Natural killer cell treated with Interleukin-12 subunit alpha and Interleukin-12 subunit beta and Interleukin-15 and Interleukin-18, amount 100 ng/mL, for 72 hours (primary cell): Measurements from ENCODE around the gene CLASP1. TPM values are rescaled to one million over a fixed set of nuclear protein-coding genes. Genes with fewer than 3 reads are reported as not detected.
"Not testable (repeated sequence)": the region's sequence is repeated elsewhere in the genome, so short reads cannot be mapped to it uniquely, and the experiment has no call there.

Experiments
- ATAC-seq, 2 donors: fragments of 150-1000 bp; cut with Tn5 transposase in 1 of 2; sonication (Bioruptor Pico), chemical (Tn5 transposase) in 1 of 2; 2 replicates each; pipeline ENCODE4 v1.10.0; 2021
- DNase-seq: peaks from one replicate; pipeline ENCODE4 v3.0.0; 2022; ENCODE audit warnings: low spot score
- H3K27ac Mint-ChIP-seq, 2 donors: 1 replicate in 1 of 2; 2 replicates in 1 of 2; pipeline ENCODE4 v1.8.0; 2022; ENCODE audit warnings: mixed read lengths in 2 of 2, mild to moderate bottlenecking in 1 of 2, moderate library complexity in 1 of 2
- H3K27me3 Mint-ChIP-seq, 2 donors: 1 replicate in 1 of 2; 2 replicates in 1 of 2; pipeline ENCODE4 v1.8.0; 2022; ENCODE audit warnings: mixed read lengths in 2 of 2
- H3K36me3 Mint-ChIP-seq: one replicate; pipeline ENCODE4 v1.8.0; 2022; ENCODE audit warnings: mixed read lengths
- H3K4me1 Mint-ChIP-seq, 2 donors: 1 replicate in 1 of 2; 2 replicates in 1 of 2; pipeline ENCODE4 v1.8.0; 2022; ENCODE audit warnings: low read depth in 2 of 2, mixed read lengths in 2 of 2, mild to moderate bottlenecking in 1 of 2
- H3K4me3 Mint-ChIP-seq: one replicate; pipeline ENCODE4 v1.8.0; 2022; ENCODE audit warnings: mixed read lengths
- H3K9me3 Mint-ChIP-seq: 2 replicates; pipeline ENCODE4 v1.8.0; 2022; ENCODE audit warnings: mixed read lengths
- total RNA-seq, 2 donors: library from RNA; stranded (reverse); gene quantifications; one replicate each; pipeline ENCODE4 v1.2.3, GENCODE V29; 2022

The CLASP1 gene
- total RNA-seq, 2 donors from 2014 or later: 88.6 to 121 TPM

DNA sequence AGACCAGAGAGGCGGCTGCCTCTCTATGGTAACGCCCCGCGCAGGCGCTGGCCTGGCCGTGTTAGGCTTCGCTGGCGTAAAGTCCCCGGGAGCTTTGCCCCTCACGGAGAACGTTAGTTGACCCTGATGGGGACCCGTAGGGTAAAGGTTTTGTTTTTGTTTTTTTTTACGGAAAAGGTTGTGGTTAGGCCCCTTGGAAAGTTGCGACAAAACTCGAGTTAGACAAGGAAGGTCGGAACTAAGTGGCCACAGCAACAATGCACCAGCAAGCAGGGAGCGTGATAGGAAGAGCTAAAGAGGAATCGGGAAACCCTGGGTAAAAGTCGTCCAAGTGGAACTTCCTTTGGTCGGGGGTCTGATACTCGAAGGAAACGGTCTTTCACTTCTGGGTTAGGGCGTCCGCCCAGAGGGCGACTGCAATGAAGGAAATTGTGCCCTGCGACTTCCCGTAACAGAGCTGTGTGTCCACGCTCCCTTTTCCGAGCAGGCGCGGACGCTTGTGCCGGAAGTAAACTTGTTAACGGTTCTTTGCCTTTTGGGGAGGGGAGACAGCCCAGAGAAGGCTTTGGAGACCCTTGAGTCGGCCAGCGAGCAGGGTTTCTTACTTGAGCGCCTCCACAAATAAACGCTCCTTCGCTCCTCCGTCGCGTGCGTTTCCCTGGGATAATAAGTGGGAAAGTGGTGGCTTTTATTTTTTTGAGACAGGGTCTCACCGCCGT is 493 bp upstream of the CLASP1 start:
- Mint-ChIP-seq H3K4me1 (peaks cover 53 to 58% of the 10 kb centered on the region in 2 donors), H3K27me3 (no peaks in the 10 kb centered on the region), H3K36me3 (peaks cover 10% of the 10 kb centered on the region), H3K27ac (peak overlapping the region; percentile 96 to 98), H3K4me3 (peak overlapping the region; percentile 96), H3K9me3 (no peaks in the 10 kb centered on the region)
- ATAC-seq: peak; percentile 98 to 99
- DNase-seq: peak; percentile 98

DNA sequence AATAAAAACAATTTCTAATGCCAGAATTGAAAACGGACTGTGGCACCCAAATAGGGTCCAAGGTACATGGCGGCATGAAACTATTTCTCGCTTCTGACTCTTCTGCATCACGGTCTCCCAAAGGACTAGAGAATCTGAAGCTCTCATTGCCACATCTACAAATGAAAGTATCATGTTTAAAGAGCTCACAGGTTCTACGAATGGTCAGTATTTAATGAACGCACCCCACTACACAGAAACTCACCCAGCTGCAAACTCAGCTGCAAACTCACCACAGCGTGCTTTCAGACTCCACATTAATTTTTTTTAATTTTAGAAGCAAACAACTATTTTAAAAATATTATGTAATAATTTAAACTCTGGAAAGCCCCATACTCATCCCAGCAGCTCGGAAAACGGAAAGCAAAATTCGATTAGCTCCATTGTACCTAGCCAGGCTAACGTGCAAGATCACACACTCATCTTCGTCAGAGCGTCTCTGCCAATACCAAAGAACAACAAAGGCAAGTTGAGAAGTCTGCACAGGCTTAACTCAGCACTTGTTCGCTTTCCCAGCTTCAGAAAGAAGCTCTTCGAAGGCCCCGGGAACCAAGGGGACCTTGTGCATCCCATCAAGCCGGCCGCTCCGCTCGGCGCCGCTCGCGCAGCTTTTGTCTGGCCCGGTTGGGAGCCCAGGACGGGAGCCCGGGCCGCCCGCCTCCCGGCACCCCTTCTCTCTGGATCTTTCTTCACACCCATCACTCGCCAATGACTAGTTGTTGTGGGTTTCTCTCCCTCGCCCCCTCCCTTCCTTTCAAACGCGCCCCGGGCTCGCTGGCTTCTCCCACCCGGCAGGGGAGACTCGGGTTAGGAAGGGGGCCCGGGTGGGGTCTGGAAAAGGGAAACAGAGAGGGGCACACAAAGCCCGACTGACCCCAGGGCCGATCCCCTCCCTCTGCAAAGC is 785 bp downstream of the CLASP1 start:
- Mint-ChIP-seq H3K27me3 (no peaks in the 10 kb centered on the region), H3K36me3 (peaks cover 10% of the 10 kb centered on the region), H3K4me3 (peak overlapping the region; percentile 96), H3K27ac (peak overlapping the region; percentile 96 to 98), H3K9me3 (no peaks in the 10 kb centered on the region), H3K4me1 (peaks cover 48 to 54% of the 10 kb centered on the region in 2 donors)
- DNase-seq (peak; percentile 65), ATAC-seq (peak; percentile 12 to 35)

DNA sequence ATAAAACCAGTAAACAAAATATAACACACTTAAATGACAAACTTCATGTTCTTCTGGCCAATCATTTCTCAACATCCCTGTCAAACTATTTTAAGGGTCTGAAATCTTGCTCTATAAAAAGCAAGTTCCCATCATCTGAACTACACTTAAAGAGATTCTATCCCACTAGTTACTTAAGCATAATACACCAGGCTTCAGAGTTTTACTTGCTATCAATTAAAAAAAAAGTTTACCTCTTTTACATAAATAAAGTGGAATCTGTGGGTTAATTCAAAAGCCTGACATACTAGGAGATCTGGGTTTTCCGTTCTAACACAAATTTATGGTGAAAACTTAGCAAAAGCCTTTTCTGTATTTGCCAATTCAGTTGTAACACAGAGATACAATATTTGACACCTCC is 1.9 kb downstream of the CLASP1 start:
- Mint-ChIP-seq H3K27me3 (no peaks in the 10 kb centered on the region), H3K36me3 (peaks cover 10% of the 10 kb centered on the region), H3K4me3 (peak overlapping the region; percentile 96), H3K27ac (peak overlapping the region; percentile 96 to 98), H3K9me3 (no peaks in the 10 kb centered on the region), H3K4me1 (peaks cover 45 to 46% of the 10 kb centered on the region in 2 donors)
- ATAC-seq (no peak), DNase-seq (no peak)

- no peak for DNase-seq
- no peak for ATAC-seq
- Mint-ChIP-seq H3K9me3 (no peaks in the 10 kb centered on the region), H3K36me3 (peaks cover 4% of the 10 kb centered on the region), H3K27me3 (no peaks in the 10 kb centered on the region), H3K27ac (peak overlapping the region in 1 of 2 donors; percentile 75), H3K4me1 (peaks cover 39 to 43% of the 10 kb centered on the region in 2 donors), H3K4me3 (no peak overlapping the region)
Observed at GRCh38 chr2:121644715-121645114, 4.5 kb downstream of the CLASP1 start.

GRCh38 chr2:121643877-121644276 is 5.4 kb downstream of the CLASP1 start:
- Mint-ChIP-seq H3K36me3 (peaks cover 6% of the 10 kb centered on the region), H3K4me1 (peaks cover 44% of the 10 kb centered on the region in 2 donors), H3K4me3 (no peak overlapping the region), H3K9me3 (no peaks in the 10 kb centered on the region), H3K27ac (no peak overlapping the region), H3K27me3 (no peaks in the 10 kb centered on the region)
- DNase-seq: no peak
- no peak for ATAC-seq

DNA sequence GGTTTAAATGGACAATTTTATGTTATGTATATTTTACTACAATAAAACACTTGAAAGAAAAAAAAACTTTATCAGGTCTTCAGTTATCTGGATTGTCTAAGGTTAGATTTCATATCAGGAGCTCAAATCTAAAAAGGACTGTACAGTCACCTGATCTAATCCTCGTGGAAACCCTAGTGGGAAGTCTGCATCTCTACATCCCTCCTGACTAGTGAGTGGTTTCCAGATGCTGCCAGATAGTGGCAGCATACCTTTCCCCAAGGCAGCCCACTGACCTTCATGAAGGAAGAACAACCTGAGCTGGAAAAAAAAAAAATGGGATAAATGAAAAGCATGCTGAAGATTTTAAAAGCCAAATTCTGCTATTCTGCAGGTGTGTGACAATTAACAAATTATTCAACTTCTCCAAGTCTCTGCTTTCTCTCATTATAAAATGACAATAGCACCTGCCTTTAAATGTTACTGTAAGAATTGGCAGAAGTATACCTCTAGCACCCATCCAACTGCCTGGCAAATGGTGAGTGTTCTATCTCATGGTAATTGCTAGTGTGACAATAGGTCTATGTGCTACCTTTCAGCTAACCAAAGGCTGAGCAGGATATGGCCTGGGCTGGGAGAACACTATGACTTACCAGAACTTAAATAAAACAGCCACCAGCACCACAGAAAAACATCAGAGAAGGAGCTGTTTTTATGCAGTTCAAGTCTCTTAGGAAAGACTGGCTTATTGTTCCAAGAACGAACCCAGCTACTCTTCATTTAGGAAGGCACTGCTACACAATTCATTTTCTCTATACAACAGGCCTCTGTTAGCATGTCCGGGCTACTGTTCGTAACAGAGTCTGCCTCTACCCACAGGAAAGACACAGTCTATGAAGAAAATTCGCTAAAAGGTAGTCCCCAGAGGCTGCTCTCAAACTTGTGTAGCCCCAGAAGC is 8.6 kb downstream of the CLASP1 start:
- no peaks in the 10 kb centered on the region for H3K9me3 Mint-ChIP-seq

DNA sequence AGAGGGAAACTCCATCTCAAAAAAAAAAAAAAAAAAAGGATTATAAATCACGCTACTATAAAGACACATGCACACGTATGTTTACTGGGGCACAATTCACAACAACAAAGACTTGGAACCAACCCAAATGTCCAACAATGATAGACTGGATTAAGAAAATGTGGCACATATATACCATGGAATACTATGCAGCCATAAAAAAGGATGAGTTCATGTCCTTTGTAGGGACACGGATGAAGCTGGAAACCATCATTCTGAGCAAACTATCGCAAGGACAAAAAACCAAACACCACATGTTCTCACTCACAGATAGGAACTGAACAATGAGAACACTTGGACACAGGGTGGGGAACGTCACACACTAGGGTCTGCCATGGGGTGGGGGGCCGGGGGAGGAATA is 9.4 kb downstream of the CLASP1 start:
- H3K9me3 Mint-ChIP-seq, H3K4me3 Mint-ChIP-seq, H3K27me3 Mint-ChIP-seq, ATAC-seq, H3K27ac Mint-ChIP-seq, DNase-seq: not testable (repeated sequence)
- Mint-ChIP-seq H3K4me1 (peaks cover 35 to 36% of the 10 kb centered on the region in 2 donors), H3K36me3 (peaks cover 12% of the 10 kb centered on the region)

More for the DNA sequence above, 8.6 kb downstream of the CLASP1 start:
- Mint-ChIP-seq H3K4me1 (peaks cover 34 to 38% of the 10 kb centered on the region in 2 donors), H3K36me3 (peaks cover 12% of the 10 kb centered on the region), H3K27ac (peak overlapping the region in 1 of 2 donors; percentile 47), H3K4me3 (no peak overlapping the region), H3K27me3 (no peaks in the 10 kb centered on the region)
- DNase-seq (no peak), ATAC-seq (peak in 1 of 2 donors; percentile 43)

DNA sequence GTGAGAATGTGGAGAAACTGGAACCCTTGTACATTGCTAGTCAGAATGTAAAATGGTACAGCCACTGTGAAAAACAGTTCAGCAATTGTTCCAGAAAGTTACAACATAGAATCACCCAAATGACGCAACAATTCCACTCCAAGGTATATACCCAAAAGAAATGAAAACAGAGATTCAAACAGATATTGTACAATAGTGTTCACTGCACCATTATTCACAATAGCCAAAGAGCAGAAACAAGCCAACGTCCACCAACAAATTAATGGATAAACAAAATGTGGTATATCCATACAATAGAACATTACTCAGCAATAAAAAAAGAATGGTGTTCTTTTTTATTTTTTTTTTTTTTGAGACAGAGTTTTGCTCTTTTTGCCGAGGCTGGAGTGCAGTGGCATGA is 10.9 kb downstream of the CLASP1 start:
- no peaks in the 10 kb centered on the region for H3K27me3 Mint-ChIP-seq

DNA sequence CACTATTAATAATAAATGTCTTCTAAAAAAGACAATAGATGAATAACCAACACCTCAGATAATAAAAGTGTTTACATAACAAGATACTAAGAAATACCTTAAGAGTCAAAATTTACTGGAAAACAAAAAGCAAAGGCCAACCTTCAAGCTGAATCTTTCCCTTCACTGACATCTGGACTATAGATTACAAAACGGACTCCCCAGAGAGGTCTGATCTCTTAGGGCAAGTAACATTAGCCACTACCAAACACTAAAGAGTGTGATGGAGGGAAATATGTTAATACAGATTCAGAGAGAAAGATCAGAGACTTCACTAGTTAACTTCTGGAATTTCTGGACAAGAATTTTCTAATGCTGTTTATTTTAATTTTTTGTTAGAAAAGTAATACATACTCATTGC is 13.9 kb downstream of the CLASP1 start:
- H3K4me1 Mint-ChIP-seq: peaks cover 37 to 42% of the 10 kb centered on the region in 2 donors
- H3K27ac Mint-ChIP-seq: peak overlapping the region; percentile 55 to 68

More for the DNA sequence above, 10.9 kb downstream of the CLASP1 start:
- peak overlapping the region in 1 of 2 donors; percentile 77 for H3K27ac Mint-ChIP-seq
- H3K9me3 Mint-ChIP-seq: no peaks in the 10 kb centered on the region
- H3K36me3 Mint-ChIP-seq: peaks cover 12% of the 10 kb centered on the region
- H3K4me3 Mint-ChIP-seq: no peak overlapping the region
- DNase-seq: no peak
- ATAC-seq: peak in 1 of 2 donors; percentile 40
- H3K4me1 Mint-ChIP-seq: peaks cover 42 to 45% of the 10 kb centered on the region in 2 donors

DNA sequence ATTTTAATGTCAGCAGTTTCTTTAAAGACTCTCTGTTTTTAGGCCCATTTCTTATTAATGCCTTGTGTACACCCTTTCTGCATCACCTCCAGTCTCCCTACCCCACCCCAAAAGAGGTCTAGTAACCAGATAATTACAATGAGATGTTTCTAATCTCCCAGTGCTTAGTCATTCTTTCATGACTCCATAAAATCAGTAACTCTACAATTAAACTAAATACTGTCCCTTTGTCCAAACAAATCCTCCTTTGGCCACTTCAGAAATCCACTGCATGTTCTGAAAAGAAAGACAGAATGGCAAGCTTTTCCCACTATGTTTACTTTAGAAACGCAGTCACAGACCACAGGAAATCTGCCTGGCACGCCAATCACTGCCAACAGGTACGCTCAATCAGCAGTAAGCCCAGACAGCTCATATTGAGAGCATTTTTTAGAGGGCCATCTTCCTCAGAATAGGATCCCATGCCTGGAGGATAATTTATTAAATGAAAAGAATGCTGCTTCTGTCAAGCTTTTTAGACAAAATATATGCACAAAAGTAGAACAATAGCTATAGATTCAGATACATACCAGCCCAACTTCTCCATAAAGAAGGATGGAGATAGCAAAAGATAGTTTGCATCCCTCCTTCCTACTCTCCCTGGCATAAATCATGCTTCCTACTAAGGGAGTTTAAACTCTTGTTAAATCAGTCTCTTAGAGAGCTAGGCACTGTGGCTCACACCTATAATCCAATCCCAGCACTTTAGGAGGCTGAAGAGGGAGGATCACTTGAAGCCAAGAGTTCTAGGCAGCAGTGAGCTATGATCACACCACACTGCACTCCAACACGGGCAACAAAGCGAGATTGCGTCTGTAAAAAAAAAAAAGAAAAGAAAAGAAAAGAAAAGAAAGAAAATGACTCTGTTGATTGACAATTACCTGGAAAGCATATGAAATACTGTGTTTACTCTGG is 14.6 kb downstream of the CLASP1 start:
- no peak for ATAC-seq
- H3K9me3 Mint-ChIP-seq: no peaks in the 10 kb centered on the region
- H3K27me3 Mint-ChIP-seq: no peaks in the 10 kb centered on the region
- no peak for DNase-seq
- H3K36me3 Mint-ChIP-seq: peaks cover 12% of the 10 kb centered on the region
- H3K4me1 Mint-ChIP-seq: peaks cover 38 to 46% of the 10 kb centered on the region in 2 donors
- peak overlapping the region; percentile 55 to 68 for H3K27ac Mint-ChIP-seq
- H3K4me3 Mint-ChIP-seq: peak overlapping the region; percentile 49

More for the DNA sequence above, 13.9 kb downstream of the CLASP1 start:
- ATAC-seq: no peak
- H3K36me3 Mint-ChIP-seq: peaks cover 12% of the 10 kb centered on the region
- no peak for DNase-seq
- no peaks in the 10 kb centered on the region for H3K9me3 Mint-ChIP-seq
- H3K4me3 Mint-ChIP-seq: no peak overlapping the region
- no peaks in the 10 kb centered on the region for H3K27me3 Mint-ChIP-seq

DNA sequence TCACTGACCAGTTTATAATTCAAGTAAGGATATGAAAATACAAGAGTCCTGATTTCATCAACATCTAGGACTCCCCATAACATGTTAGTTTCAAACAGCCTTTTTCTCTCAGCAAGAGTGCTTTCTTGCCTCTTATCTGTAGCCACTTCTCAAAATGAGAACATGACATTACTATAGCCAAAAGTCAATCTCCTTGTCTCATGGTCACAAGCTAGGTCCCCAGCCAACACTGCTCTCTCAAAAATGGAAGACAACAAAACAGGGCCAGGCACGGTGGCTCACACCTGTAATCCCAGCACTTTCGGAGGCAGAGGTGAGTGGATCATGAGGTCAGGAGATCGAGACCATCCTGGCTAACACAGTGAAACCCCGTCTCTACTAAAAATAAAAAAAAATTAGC is 15.8 kb downstream of the CLASP1 start:
- DNase-seq: no peak
- Mint-ChIP-seq H3K9me3 (no peaks in the 10 kb centered on the region), H3K4me1 (peaks cover 34 to 41% of the 10 kb centered on the region in 2 donors), H3K27me3 (no peaks in the 10 kb centered on the region), H3K4me3 (no peak overlapping the region), H3K36me3 (peaks cover 5% of the 10 kb centered on the region), H3K27ac (peak overlapping the region in 1 of 2 donors; percentile 55)
- ATAC-seq: no peak

DNA sequence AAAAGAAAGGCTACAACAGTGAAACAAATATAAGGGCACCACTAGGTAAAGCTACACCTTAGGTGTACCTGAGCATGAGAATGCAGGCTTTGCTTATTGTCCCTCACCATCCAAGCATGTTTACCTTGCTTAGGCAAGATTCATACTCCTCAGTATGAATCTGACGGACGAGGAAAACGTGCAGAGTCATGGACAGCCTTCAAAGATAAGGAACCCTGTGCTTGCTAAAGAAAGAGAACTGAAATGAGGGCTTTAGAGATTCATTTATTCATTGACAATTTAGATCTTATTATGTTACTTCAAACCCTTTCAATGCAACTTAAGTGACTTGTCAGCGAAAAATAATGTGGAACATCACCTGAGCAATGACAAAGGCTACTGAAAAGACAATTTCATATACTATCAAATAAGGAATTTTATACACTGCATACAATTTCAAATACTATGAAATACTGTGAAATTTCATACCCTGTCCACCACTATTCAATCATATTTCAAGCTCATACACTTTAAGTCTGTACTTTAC is 21.7 kb downstream of the CLASP1 start:
- ATAC-seq: no peak

More for the DNA sequence above, 21.7 kb downstream of the CLASP1 start:
- Mint-ChIP-seq H3K9me3 (no peaks in the 10 kb centered on the region), H3K27ac (no peak overlapping the region), H3K4me1 (peaks cover 20 to 22% of the 10 kb centered on the region in 2 donors), H3K27me3 (no peaks in the 10 kb centered on the region), H3K36me3 (peaks cover 6% of the 10 kb centered on the region), H3K4me3 (no peak overlapping the region)
- DNase-seq: no peak
